GM19395 (cell line): Measurements from ENCODE around the gene GAL.

Source experiments
- ATAC-seq: cut with Tn5 transposase; IDR thresholded peaks from one replicate; pipeline ENCODE4 v1.9.1; 2021; ENCODE audit warnings: mild to moderate bottlenecking, moderate library complexity; ENCODE audit not compliant: unreplicated experiment

GAL gene

DNA sequence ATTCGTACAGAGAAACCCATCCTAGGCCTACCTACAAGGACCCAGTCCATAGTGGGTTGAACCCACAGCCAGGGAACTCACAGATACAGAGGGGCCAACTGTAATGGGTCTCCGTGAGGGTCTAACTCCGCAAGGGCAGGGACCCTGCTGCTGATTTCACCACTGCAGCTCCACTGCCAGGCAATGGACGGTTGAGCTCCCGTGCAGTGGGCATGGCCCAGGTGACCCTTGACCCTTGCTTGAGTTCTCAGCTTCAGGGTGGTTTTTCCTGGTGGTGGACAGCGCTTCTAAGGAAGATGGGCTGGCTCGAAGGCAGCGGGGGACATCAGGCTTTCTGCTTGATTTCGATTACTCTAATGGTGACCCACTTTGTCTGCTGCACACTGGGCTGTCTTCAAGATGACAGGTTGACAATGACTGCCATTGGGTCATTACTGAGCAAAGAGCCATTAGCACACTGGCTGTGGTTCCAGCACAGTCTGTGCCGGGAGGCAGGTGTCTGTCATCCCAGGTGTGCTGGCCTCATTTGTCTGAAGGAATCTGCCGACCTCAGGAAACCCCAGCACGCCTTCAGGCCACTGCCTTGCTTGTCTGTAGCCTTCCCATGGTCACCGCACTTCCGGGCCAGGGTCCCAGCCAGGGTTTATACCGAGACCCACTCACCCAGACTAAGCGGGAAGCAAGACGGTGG, 3.7 kb upstream of the GAL start:
- ATAC-seq, result no peak

DNA sequence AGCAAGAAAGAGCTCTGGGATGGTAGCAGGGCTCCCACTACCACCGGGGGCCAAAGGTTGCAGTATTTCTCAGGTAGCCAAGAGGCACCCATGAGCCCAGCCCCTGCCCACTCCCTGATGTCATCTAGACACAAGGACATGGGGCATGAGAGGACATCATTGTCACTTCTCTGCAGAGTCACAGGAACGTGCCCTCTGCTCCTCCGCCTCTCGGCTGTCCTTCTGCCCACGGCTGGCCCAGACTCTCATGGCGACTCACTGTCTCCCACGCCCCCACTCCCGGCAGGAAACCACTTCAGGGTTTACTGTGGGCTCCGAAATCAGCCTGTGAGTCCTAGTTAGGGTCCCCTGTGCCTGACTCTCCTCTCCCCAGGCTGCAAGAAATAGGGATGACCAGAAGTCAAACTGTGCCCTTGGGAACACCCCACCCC, 1.8 kb upstream of the GAL start:
- no peak for ATAC-seq

DNA sequence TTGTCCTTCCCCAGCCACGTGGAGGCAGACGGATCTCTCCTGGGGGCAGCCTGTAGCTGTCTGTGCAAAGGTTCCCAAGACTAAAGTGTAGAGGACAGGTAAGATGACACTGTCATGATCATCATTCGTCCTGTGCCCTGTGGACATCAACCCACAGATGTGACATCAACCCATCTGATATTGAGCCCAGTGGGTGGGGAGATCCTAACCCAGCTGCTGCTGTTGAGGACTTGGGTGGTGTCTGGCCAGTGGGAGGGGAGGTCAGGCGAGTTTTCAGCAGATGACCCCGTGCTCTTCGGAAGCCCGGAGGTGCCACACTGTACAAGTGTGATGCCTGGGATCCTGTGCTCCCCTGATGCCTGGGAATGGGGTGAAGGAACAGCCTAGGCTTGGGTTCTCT, 1.2 kb upstream of the GAL start:
- ATAC-seq, result no peak

DNA sequence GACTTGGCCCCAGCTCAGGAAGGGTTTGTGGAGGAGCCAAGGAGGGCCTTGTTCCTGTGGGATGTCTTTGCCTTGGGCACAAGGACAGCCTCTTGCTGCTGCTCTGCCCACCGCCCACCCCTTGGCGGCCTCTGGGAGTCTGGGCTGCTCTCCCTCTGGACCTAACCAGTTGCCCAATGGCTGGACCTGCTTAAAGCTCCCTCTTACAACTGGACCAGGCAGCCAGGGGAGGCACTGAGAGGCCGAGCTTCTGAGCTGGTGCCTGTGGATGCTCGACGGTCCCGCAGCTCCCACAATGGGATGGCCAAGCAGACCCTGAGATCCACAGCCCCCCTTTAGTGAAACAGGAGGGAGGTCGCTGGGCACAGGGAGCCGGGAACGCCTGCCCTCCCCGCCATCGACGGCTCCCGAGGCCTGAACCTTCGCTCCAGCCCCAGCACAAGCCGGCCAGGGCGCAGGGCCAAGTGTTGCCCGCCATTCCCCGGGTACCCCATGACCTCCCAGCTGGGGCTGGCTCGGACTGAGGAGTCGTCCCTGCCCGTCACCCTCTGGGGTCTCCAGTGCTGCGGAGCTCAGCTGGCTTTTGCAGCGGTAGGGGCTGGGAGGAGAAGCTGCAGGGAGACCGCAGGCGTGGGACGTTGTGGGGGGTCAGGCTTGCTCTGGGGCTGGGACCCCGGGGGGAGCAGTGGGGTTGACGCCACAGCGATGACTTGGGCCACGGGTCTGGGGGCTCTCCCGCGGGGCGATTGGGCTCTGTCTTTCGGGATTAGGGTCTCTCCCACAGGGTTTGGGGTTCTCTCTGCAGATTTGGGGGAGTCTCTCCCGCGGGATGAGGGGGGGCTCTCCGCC, 584 bp upstream of the GAL start:
- no peak for ATAC-seq

DNA sequence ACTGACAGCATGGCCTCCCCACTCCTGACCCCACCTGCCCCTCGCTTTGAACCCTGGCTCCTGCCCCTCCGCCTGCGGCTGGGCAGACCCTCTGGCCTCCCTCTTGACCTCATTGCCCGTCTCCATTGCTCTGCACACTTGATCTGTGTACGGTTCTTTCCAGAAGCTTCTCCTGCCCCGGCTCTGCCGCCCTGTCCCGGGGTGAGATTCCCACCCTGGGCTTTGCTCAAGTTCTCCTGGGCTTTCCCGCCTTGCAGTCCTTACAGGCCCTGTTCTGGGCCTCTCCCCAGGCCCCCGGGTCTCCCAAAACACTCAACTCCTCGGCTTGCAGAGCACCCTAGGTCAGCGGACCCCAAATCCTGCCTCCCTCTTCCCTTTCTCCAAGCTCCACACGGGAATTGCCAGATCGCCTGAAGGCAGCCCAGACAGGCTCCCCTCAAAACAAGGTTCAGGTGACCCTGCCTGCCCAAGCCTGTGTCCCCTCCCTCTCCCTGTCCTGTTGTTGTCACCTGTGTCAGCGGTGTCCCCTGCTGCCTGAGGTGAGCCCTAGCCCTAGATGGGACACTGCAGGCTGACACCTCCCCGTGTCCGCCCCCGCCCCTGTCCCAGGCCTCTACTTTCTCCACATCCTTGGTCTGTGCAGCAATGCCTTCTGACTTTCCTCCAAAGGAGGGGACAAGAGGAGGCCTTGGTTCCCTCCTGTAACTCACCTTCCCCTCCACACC, 1.5 kb downstream of the GAL start:
- ATAC-seq, result no peak

DNA sequence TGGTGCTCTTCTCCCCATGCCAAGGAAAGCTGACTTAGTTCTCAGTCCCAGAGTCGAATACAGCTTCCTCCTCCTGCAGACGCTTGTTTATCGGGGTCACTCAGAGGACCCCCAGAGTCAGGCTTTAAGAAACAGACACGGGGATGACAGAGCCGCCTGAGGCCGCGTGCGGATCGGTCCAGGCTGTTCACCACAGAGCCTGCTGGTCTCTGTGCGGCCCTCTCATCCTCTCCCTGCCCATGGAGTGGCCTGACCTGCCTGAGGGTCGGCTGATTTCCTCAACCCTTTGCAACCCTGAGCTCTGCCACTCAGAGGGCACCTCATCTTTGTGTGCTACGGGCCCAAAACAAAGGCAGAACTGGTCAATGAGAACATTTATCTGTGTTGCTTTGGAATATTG, 2.1 kb downstream of the GAL start:
- no peak for ATAC-seq

DNA sequence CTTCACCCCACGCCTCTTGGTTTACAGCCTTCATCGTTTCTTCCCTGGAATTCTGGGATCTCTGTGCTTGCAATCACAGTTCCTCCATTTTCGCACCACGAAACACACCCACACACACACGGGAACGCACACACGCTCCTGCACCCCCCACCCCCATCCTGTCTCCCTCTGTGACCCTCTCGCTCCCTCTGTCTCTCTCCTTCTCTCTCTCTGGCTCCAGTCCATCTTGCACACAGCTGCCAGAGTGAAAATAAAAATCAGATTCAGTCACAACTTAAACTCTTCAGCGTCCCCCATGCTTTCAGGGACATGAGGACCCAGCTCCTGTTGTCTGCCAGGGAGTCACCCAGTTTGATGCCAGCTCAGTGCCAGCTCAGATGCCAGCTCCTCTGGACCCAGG, 3.0 kb downstream of the GAL start:
- no peak for ATAC-seq

DNA sequence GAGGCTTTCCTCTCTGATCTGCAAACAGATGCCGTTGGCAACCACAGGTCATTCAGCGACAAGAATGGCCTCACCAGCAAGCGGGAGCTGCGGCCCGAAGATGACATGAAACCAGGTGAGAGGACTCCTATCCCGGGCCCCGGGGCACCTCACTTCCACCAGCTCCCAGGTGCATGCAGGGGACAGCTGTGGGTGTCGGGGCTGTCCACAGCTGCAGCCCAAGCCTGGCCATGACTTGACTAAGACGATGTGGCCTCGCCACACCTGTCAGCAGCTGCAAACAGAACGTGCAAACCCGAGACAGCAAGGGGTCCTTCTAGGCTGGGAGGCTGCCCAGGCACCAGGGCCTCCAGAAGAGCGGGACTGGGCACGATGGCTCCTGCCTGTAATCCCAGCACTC, 3.6 kb downstream of the GAL start:
- no peak for ATAC-seq

DNA sequence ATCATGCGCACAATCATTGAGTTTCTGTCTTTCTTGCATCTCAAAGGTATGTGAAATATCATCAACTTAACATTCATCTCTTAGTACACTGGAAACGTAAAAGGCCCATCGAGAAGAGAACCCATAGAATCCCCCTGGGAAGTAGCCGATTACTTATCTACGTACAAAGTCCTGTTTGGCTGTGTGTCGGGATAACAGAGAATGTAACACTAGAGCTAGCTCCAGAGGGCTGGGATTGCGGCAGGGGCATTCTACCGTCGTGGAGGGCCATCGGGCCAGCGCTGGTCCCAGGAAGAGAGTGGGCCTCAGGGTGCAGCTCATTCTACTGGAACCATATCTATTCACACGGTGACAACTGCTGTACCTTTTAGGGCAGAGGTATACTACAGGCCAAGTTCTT, 4.5 kb downstream of the GAL start:
- no peak for ATAC-seq

DNA sequence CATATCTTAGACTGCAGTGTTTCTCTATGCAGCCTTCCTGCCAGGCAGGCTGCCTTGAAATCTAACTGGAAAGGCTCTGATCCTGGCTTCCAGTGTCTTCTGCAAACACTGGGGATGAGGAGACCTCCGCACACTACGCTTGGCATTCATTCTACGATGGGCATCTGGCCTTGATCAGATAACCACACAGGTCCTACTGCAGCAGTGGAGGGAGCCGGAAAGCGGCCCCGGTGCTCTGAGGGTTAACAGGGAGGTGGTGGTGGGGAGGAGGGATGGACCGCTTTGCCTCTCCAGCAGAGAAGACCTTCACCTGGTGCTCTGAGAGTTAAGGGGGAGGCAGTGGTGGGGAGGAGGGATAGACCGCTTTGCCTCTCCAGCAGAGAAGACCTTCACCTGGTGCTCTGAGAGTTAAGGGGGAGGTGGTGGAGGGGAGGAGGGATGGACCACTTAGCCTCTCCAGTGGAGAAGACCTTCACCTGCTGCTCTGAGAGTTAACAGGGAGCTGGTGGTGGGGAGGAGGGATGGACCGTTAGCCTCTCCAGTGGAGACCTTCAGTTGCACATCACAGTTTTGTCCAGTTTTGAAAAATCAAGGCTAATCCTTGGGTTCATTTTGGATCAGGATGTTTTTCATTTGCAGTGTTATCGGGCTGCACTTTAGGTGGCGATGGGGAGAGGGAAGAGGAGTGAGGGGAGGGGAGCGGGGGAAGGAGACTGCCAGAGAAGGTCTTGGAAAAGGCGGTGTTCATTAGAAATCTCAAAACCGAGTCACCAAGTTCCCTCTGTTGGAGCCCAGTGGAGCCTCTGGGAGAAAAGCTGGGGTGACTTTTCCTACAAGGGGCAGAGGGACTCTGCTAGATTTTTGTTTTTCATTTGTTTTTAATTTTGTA, 5.6 kb downstream of the GAL start:
- no peak for ATAC-seq

DNA sequence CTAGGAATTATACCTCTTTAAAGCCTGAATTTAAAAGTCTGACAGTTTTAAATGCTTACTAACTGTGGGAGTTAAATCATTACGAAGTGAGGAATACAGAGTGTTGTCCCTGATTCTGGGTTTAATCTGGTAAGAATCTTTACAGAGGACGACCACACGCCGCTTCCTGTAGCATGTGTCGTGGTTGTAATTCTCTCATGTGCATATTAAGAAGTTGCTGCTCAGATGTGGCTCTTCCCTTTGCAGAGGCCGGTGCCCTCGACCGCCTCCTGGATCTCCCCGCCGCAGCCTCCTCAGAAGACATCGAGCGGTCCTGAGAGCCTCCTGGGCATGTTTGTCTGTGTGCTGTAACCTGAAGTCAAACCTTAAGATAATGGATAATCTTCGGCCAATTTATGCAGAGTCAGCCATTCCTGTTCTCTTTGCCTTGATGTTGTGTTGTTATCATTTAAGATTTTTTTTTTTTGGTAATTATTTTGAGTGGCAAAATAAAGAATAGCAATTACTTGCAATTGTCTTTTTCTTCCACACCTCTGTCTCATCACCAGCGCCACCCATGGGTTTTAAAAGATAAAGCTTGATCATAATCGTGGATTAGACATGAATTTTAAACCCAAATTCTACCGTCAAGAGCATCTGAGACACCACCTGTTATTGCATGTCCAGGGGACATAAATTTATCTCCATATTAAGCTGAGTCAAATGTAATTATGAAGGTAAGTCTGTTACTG, 6.5 kb downstream of the GAL start:
- ATAC-seq, result no peak

DNA sequence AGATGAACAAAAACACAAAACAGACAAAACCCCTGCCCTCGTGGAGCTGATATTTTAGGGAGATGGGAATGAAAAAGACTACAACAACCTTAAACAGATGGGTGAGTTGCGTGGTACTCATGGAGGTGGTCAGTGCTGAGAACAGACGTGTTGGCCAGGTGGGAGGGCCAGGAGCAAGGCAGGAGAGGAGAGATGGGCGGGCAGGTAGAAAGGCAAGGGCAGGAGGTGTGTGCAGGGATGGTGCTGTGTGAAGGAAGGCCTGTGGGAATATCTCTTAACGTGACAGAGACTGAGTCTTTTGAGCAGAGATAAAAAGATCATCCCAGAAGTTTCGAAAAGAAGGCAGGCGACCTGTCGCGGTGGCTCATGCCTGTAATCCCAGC, 7.0 kb downstream of the GAL start:
- no peak for ATAC-seq

DNA sequence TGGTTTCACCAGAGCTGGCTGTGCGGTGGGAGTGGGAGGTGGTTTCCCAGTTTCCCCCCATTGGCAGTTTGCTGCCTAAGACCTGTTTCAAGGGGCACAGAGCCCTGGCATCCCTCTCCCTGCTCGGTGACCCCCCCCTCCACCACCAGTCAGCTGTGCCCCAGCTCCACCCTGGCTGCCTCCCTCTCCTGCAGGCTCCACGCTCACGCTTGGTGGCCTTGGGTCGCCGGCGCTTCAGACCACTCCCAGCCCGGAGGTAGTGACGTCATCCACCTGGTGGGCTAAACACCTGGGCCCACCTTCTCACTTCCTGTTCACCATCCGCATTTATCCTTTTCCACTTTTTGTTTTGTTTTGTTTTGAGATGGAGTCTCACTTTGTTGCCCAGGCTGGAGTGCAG, 7.8 kb downstream of the GAL start:
- ATAC-seq, result no peak

DNA sequence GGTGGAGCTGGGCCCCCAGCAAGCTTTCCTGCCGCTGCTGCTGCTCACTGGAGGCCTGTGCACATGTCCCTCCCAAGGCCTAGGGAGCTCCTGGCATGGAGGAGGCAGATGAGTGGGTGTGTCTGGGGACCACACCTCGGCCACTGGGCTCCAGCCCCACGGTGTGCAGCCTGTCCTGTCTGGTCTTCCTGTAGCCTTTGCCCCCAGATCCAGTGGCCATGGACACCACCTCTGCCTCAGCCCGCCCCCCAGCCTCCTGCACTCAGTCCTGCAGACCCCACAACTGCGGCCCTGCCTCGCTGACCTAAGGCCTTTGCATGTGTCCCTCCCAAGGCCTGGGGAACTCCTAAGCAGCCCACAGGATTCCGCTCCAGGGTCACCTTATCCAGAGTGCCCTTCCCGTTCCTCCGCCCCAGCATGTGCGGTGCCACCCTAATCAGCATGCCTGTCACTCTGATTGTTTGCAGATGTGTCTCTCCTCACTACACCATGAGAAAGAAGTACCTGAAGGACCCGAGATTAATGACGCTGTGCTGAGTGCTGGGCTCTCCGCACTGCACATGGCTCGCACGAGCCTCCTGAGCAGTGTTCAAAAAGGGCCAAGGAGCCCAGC, 8.6 kb downstream of the GAL start:
- no peak for ATAC-seq

DNA sequence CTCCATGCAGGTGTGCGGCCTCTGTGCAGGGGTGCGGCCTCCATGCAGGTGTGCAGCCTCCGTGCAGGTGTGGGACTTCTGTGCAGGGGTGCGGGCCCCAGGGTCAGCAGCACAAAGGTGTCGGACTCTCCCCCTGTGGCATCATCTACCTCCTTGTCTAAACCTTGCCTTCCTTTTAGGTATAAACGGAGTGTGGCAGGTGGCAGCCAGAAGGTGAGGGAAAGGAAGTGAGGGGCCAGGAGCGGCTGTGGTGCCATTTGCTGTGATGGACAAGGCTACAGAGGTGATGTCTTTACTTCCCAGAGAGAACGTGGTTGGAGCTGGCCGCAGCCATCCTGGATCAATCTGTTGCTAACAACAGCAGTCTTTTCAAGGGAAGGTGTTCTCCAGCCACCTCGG, 9.1 kb downstream of the GAL start:
- ATAC-seq, result no peak

DNA sequence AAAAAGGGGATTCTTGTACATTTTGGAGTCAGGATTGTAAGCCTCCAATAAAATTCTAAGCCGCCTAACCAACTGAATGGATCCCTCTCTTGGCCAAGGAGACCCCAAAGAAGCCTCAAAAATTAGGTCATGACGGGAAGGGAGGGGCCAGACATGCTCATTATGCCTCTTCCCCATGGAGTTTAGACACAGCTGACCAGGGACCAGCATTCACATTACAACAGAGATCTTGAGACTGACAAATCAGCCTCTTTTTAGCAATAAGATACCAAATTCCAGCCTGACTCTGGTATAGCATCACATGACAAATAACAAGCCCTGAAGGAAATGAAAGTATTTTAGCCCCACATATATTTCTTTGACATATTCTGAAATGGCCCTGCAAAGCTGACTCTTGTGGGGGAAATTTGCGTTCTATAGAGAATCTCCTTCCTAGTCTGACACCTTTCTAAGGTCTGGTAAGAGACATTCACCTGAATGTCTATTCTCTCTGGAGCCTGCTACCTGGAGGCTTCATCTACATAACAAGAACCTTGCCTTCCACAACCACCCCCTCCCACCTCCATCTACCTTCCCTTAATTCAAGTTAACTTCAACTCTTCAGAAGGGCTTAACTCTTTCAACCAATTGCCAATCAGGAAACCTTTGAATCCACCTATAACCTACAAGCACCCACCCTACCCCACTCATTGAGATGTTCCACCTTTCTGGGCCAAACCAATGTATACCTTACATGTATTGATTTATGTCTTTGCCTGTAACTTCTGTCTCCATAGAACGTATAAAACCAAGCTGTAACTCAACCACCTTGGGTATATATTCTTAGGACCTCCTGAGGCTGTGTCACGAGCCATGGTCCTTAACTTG, 10.3 kb downstream of the GAL start:
- no peak for ATAC-seq

DNA sequence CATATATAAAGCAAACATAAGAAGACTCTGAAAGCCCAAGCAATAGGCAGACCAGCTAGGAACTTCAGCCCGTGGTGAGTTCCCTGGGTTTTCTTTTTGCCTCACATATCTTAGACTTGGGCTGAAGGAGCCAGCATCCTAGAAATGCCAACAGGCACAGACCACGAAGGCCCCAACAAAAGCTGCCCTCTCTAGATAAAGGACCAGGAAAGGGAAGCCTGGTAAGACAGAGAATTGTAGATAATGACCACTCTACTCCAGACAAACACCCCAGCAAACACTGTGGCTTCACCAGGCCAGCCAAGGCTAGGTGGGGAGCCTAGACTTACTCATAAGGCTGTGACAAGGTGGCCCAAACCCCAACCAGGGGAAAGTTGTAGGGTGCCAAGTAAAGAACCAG, 11.2 kb downstream of the GAL start:
- ATAC-seq, result no peak

DNA sequence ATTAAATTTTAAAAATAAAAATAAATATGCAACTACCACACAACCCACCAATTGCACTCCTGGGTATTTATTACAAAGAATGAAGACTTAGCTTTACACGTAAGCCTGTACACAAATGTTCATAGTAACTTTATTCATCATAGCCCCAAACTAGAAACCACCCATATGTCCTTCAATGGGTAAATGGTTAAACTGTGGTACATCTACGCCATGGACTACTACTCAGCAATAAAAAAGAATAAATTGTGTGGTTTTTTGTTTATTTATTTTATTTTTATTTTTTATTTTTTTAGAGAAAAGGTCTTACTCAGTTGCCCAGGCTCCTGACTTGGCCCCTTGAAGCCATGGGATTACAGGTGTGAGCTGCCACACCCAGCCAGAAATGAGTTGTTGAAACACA, 14.6 kb downstream of the GAL start:
- ATAC-seq, result no peak

DNA sequence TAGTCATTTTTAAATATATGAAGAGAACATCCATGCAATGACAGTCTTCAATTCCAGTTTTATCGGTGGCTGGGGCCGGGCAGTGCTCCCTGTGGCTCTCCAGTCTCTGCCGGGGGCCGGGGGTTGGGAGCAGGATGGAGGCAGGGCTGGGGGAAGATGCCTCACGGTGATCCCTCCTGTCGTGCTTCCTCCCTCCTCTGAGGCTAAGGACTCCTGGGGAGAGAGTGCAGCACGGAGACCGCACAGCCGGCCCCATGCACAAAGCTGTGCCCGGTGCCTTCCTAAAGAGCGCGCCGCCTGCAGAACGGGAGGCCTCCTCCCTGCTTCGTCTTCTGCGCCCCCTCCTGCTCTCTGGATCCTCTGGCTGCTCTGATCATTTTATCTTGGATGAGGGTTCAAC, 20.5 kb downstream of the GAL start:
- ATAC-seq, result no peak
